ENCODE results near the gene PEAR1.
A peak's percentile ranks its signal among the peaks of the same experiment; 100 is the strongest.

Gene PEAR1

GRCh38 chr1:156899956-156900718 lies 6.6 kb downstream of the PEAR1 start:
- DNase-seq (ENCODE audit: extremely low read depth in 1 of 2, low read depth in 1 of 2) = no peak

GRCh38 chr1:156900896-156901589 lies 7.5 kb downstream of the PEAR1 start:
- DNase-seq (ENCODE audit: extremely low read depth in 1 of 2, low read depth in 1 of 2) = no peak

GRCh38 chr1:156901590-156901900 lies 8.0 kb downstream of the PEAR1 start:
- no peak for DNase-seq (ENCODE audit: extremely low read depth in 1 of 2, low read depth in 1 of 2)

GRCh38 chr1:156901966-156902915 lies 8.7 kb downstream of the PEAR1 start:
- DNase-seq (ENCODE audit: extremely low read depth in 1 of 2, low read depth in 1 of 2) = no peak

GRCh38 chr1:156903328-156904091 lies 10.0 kb downstream of the PEAR1 start:
- DNase-seq (ENCODE audit: extremely low read depth in 1 of 2, low read depth in 1 of 2) = no peak

- DNase-seq (ENCODE audit: extremely low read depth in 1 of 2, low read depth in 1 of 2) = no peak
These were observed 10.9 kb downstream of the PEAR1 start for GRCh38 chr1:156904187-156904959.

GRCh38 chr1:156905176-156905575 lies 11.7 kb downstream of the PEAR1 start:
- no peak for DNase-seq (ENCODE audit: extremely low read depth in 1 of 2, low read depth in 1 of 2)

- DNase-seq (ENCODE audit: extremely low read depth in 1 of 2, low read depth in 1 of 2) = no peak
These were observed 12.1 kb downstream of the PEAR1 start for GRCh38 chr1:156905651-156906050.

GRCh38 chr1:156906206-156906906 lies 12.8 kb downstream of the PEAR1 start:
- DNase-seq (ENCODE audit: extremely low read depth in 1 of 2, low read depth in 1 of 2) = no peak

- no peak for DNase-seq (ENCODE audit: extremely low read depth in 1 of 2, low read depth in 1 of 2)
These were observed 15.0 kb downstream of the PEAR1 start for GRCh38 chr1:156908541-156908940.

GRCh38 chr1:156908955-156909354 lies 15.4 kb downstream of the PEAR1 start:
- DNase-seq (ENCODE audit: extremely low read depth in 1 of 2, low read depth in 1 of 2) = no peak

GRCh38 chr1:156909671-156910070 lies 16.2 kb downstream of the PEAR1 start:
- DNase-seq (ENCODE audit: extremely low read depth in 1 of 2, low read depth in 1 of 2) = no peak

GRCh38 chr1:156910309-156910782 lies 16.8 kb downstream of the PEAR1 start:
- peak; percentile 25 to 33 for DNase-seq (ENCODE audit: extremely low read depth in 1 of 2, low read depth in 1 of 2)

- DNase-seq (ENCODE audit: extremely low read depth in 1 of 2, low read depth in 1 of 2) = no peak
These were observed 18.2 kb downstream of the PEAR1 start for GRCh38 chr1:156911577-156912298.

- no peak for DNase-seq (ENCODE audit: extremely low read depth in 1 of 2, low read depth in 1 of 2)
These were observed 18.8 kb downstream of the PEAR1 start for GRCh38 chr1:156912310-156912709.

GRCh38 chr1:156912861-156913808 lies 19.6 kb downstream of the PEAR1 start:
- no peak for DNase-seq (ENCODE audit: extremely low read depth in 1 of 2, low read depth in 1 of 2)

- DNase-seq (ENCODE audit: extremely low read depth in 1 of 2, low read depth in 1 of 2) = no peak
These were observed 20.4 kb downstream of the PEAR1 start for GRCh38 chr1:156913809-156914387.
